RPMI8226 (cell line): ENCODE measurements around the gene SPCS2.
A peak's percentile ranks its signal among the peaks of the same experiment; 100 is the strongest.
"Not testable (repeated sequence)": the region's sequence is repeated elsewhere in the genome, so short reads cannot be mapped to it uniquely, and the experiment has no call there.

ENCODE experiments used
- DNase-seq: peaks from one replicate; pipeline ENCODE4 v3.0.0-alpha.2; 2015

SPCS2 gene

DNA sequence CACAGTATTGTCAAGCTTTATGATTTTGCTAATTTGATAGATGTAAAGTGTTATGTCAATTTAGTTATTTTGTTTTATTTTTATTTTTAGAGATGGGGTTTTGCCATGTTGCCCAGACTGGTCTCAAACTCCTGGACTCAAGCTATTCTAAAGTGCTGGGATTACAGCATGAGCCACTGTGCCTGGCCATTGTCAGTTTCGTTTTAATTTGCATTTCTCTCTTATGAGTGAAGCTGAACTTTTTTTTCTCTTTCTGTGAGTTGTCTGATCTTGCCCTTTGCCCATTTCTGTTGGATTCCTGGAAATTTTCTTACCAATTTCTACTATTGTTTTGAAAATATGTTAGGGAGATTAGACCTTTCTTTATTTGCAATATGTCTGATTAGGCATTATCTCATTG is 55.1 kb downstream of the SPCS2 start:
- no peak for DNase-seq

DNA sequence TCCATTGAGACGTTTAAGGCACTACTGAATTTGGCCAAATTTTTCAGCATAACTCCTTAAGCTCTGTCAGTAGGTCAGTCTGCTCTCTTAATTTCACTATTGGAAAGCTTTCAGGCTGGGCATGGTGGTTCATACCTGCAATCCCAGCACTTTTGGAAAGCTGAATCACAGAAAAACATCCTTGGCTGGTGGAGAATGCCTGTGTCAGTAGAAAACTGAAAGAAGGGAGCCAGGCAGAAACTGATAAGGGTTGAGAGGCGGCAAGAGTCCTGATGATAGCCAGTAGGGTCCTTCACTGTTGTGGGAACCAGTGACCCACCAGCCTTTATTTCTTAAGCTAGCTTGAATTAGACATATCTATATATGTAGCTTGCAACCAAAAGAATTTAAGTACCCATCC is 62.3 kb downstream of the SPCS2 start:
- no peak for DNase-seq

DNA sequence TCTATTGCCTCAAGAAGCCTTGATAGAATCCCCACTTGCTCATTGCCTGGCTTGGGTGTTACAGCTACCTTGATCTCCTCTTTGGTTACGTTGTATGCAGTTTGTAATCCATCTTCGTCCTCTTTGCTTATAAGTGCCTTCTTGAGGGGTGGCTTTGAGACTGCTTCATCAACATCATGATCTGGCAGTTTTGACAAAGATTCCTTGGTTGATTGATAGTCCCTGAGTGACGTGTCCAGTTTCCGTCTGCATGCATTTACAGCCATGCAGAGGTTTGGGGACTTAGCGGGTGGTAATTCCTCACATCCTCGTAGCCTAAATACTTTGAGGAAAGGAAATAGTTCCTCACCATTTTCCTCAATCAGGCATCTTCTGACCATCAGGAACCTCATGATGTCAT is 62.8 kb downstream of the SPCS2 start:
- no peak for DNase-seq

DNA sequence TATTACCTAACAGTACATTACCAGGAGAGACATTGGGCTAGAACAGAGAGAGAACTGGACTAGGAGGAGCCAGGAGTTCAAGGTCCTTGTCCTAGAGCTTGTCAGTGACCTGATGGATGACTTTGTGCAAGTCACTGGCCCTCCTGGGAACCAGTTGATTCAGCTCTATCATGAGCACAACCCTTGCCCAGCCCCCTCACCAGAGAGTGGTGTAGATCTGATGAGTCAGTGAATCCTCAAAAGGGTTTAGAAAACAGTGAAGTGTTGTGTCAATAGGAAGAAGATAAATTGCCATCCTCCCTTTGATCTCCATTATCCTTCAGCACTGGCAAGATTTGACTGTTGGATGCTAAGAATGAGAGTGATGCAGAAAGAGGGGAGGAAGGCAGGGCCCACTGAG is 64.0 kb downstream of the SPCS2 start:
- no peak for DNase-seq

- DNase-seq: no peak
Observed at GRCh38 chr11:75014129-75014528, 65.1 kb downstream of the SPCS2 start.

DNA sequence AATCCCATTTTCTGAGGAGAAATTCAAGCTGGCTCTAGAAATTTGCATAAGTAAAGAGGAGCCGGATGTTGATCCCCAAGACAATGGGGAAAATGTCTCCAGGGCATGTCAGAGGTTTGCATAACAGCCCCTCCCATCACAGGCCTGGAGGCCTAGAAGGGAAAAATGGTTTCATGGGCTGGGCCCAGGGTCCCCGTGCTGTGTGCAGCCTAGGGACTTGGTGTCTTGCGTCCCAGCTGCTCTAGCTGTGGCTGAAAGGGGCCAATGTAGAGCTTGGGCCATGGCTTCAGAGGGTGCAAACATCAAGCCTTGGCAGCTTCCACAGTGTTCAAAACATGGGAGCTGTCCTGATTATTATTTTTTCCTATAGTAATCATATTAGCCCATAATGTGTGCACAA is 70.1 kb downstream of the SPCS2 start:
- DNase-seq: not testable (repeated sequence)

DNA sequence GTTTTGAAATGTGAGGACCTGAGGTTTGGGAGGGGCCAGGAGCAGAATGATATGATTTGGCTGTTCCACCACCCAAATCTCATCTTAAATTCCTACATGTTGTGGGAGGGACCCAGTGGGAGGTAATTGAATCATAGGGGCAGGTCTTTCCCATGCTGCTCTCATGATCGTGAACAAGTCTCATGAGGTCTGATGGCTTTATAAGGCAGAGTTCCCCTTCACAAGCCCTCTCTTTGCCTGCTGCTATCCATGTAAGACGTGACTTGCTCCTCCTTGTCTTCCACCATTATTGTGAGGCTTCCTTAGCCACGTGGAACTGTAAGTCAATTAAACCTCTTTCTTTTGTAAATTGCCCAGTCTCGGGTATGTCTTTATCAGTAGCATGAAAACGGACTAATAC is 71.3 kb downstream of the SPCS2 start:
- DNase-seq: not testable (repeated sequence)

GRCh38 chr11:75022296-75022695 is 73.2 kb downstream of the SPCS2 start:
- no peak for DNase-seq

- DNase-seq: peak; percentile 83
Observed at GRCh38 chr11:75022759-75023396, 73.8 kb downstream of the SPCS2 start.

GRCh38 chr11:75023446-75024067 is 74.5 kb downstream of the SPCS2 start:
- no peak for DNase-seq

DNA sequence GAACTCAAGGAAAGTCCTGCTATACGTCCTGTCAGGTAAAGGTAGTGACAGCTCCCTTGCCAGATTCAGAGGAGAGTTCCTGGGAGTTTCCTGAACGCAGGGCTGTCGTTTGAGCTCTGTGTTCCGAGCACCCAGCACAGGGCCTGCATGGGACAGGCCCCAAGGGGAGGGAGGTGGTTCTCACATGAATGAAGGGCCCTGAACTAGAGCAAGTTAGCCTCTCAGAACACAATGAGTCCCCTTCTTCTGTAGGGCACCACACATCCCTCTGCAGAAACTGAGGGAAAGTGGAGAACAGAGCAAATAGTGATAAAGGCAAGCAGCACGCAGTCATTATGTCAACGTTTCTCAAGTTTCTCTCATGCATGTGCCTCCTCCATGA is 75.0 kb downstream of the SPCS2 start:
- DNase-seq: no peak

DNA sequence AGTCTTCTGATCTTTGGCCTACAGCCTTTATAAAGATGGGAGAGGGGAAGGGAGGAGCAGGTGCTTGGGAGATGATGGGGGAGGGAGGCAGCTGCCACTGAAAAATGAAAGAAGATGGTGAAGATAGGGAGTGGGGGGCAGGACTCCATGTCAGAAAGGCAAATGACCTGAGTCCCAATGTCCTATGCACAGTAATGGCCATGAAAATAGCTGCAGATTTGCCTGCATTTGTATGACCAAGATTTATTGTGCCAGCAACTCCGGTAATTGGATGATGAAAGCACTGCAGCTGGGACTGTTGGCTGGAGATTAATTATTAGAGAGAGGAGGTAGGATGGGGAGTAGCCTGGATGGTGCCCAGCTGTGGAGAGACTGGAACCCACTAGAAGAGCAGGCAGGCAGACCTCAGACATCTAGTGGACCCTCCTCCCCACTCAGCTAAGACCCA is 75.7 kb downstream of the SPCS2 start:
- DNase-seq: no peak

- DNase-seq: no peak
Observed at GRCh38 chr11:75025561-75025960, 76.5 kb downstream of the SPCS2 start.

DNA sequence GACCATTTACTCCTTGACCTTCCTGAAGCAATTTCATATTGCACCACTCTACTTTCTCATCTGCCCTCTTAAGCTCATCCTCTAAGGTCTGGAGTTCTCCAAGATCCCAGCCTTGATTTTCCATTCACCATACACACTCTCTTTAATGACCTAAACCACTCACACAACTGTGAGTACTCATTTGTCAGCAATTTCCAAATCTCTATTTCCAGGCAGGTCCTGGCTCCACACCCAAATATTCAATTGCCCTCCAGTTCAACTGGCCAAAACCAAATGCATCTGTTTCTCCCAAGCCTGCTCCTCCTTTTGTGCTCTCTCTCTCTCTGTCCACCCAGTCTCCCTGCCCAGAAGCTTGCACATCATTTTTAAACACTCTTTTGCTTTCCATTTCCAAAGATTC is 79.3 kb downstream of the SPCS2 start:
- DNase-seq: no peak
